ENCODE measurements around the gene POLR1A.

POLR1A gene

GRCh38 chr2:86105252-86105968 lies at the start of gene POLR1A:
TSS of gene POLR1A (minus strand) at chr2:86105886. CDS start at chr2:86105776, 110 bp downstream.
- FAIRE-seq, result no peak

DNA sequence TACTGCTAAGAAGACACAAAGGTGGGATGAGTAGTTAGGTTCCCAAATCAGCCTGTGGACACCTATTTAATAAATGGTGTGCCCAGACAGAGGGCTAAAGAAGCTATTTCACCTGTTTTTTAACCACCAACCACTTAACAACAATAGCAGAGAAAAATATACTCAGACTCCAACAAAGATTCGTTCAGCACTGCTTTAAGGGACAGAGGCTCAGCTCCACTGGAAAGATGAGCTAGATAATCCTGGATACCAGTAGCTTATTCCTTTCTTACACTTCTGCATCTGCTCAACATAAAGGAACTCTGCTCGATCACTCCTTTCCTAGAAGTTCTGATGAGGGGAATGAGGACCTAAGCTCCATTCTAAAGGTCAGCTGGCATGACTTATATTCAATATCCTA lies 44.8 kb upstream of the POLR1A start:
- no peak for FAIRE-seq

DNA sequence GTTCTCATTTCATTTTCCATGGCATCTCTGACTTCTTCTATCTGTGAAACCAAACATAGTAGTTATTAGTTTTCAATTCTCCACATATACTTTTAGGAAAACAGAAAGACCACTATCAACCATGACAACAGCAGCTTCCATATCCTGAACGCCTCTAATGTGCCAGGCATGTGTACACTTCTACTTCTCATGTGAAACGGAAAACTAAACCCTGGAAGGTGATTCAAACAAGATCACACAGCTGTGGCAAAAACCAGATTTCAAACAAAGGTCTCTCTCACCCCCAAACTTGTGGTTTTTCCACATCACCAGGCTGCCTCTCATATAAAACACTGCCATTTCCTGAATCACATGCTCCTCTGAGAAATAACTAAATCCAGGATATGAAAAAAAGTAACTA lies 42.1 kb upstream of the POLR1A start:
- no peak for FAIRE-seq

DNA sequence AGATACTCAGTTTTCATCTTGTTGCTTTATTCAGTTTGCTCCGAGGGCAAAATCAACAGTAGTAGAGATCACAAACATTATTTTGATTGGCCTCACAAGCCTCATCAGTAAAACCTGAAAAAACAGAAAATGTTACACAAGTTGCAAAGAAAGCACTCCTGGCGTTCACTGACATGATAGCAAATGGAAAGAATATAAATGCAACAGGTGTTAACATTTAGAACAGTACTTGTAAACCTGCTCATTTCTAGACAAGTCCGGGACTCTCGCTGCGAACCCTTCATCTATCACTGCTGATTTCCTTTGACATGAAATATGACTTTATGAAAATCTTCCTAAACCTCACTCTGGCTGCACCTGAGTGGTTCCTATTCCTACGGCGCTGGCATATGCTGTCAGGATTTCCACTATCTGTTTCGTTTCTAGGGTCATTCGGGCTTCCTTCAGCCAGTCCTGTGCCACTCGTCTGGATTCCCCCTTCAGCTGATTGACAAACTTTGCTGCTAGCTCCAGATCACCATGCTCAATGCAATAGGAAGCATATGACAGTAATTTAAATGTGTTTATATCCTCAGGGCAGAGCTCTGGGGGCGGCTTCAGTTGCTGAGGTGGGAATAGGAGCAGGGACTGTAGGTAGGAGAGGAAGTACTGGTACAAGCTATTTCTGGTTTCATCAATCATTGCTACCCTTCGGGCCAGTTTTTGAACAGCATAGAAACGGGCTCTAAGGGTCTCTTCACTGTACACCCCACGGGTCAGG lies 38.4 kb upstream of the POLR1A start:
- FAIRE-seq, result no peak

- FAIRE-seq, result no peak
Measured at GRCh38 chr2:86143307-86143706, 37.6 kb upstream of the POLR1A start.

GRCh38 chr2:86142436-86143257 lies 37.0 kb upstream of the POLR1A start:
- FAIRE-seq, result no peak

GRCh38 chr2:86140969-86141392 lies 35.3 kb upstream of the POLR1A start:
- FAIRE-seq, result no peak

- no peak for FAIRE-seq
Measured at GRCh38 chr2:86139981-86140380, 34.3 kb upstream of the POLR1A start.

DNA sequence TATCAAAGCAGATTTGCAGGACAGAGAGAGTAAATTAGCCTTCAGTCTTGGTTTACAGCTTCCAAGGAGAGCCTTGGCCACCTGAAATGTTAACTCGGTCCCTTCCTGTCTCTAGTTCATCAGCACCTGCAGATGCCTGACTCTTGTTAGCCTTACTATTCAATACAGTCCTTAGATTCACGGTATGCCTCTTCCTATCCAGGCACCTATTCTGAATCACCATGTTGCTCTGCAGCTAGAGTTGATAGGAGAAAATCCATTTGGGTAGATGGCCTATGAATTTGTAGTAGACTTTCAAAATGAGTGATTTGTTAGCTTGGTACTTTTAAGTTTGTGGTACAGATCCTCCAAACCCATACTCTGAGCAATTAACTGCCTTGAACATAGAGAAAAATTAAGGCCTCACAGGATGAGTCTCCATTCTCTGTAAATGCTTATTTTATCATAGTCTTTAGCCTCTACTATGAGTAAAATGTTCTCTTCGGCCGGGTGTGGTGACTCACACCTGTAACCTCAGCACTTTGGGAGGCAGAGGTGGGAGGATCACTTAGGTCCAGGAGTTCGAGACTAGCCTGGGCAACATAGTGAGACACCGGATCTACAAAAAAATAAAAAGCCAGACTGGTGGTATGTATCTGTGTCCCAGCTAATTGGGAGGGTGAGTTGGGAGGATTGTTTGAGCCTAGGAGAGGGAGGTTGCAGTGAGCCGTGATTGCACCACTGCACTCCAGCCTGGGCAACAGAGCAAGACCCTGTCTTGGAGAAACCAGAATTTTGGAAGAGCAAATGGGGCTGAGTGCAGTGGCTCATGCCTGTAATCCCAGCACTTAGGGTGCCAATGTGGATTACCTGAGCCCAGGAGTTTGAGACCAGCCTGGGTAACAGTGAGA lies 33.3 kb upstream of the POLR1A start:
- no peak for FAIRE-seq

GRCh38 chr2:86136141-86136540 lies 30.5 kb upstream of the POLR1A start:
- no peak for FAIRE-seq

- no peak for FAIRE-seq
Measured at GRCh38 chr2:86135653-86136052, 30.0 kb upstream of the POLR1A start.

- FAIRE-seq, result no peak
Measured at GRCh38 chr2:86134709-86135108, 29.0 kb upstream of the POLR1A start.

DNA sequence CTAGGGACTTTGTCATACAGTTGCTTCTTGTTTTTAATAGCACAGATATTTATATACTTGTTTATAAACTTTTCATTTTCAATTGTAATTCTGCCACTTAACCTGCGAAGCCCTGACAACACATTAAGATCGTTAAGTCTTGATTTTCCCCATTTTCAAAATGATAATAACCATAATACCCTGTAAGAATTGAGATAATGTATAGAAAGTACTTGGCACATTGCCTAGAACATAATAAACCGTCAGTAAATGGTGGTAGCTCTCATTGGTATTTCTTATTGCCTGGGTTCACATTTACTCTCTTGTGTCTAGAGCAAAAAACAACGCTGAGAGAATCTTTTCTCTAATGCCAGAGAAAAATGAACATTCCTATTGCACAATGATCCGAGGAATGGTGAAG lies 19.0 kb upstream of the POLR1A start:
- no peak for FAIRE-seq

DNA sequence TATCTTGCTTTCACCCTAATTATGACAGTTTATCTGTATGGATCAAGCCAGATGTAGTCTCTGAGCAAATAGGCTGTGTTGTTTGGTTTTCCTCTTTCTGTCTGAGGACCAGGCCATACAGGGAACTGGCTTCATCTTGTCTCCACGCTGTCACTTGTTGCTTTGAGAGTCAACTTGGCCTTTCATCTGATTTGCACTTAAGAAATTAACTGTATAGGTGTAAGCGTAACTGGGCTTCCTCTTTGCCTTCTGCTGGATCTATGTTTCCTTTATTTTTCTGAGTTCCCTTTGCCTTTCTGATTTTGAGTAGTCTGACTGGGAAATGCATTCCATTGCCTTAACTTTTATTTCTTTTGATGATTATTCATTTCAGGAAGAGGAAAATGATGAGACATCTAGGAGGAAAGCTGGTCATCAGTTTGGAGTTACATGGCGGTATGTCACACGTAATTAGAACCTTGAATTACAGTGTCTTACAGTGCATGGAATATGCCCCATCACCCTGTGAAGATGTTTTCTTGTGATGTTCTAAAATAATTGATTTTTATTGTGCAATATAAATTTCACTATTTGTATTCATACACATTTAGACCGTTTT lies 17.7 kb upstream of the POLR1A start:
- no peak for FAIRE-seq

- FAIRE-seq, result no peak
Measured at GRCh38 chr2:86118130-86118529, 12.4 kb upstream of the POLR1A start.

GRCh38 chr2:86107031-86107430 lies 1.3 kb upstream of the POLR1A start:
- FAIRE-seq, result no peak

DNA sequence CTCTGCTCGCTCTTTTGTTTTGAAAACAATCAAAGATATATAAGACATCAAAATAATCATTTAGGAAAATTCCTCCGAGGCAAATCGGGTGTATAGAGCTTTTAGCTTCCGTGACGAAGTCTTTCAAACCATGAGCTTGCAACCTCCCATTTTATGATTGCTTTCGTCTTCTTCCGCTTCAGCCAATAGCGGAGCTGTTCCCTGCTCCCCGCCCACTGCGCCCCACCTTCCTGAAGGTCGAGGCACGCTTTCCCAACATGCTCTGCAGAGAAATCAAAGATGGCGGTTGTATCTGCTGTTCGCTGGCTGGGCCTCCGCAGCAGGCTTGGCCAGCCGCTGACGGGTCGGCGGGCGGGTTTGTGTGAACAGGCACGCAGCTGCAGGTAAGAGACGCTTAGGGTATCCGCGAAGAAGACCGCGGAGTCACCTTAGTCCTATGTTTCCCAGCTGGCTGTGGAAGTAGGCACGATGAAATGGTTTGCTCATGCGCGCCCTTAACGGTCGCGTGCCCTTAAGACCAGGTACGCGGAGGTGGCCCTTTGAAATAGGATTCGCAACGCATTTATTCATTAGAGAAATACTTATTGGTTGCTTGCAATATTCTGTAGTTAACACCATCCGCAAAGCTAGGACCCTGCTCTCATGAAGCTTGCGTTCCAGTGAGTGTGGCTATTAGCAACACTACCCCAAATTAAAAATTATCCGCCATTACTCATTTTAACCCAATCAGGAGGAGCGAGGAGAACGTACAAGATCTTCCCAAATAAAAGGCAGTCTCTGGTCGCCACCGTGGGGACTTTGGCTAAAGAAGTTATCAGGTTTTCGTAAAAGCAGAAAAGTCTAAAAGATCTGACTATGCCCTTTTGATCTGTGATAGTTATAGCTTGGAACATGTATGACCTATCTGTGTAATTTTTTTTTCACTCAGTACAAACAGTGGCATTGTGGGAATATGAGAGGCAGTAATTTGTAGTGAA lies 571 bp upstream of the POLR1A start, which contains the start of gene PTCD3:
Gene PTCD3, plus strand, starts transcription at position 267 of the 977 bp plus-strand sequence. Its CDS starts 13 bp downstream, at position 280.
- no peak for FAIRE-seq

DNA sequence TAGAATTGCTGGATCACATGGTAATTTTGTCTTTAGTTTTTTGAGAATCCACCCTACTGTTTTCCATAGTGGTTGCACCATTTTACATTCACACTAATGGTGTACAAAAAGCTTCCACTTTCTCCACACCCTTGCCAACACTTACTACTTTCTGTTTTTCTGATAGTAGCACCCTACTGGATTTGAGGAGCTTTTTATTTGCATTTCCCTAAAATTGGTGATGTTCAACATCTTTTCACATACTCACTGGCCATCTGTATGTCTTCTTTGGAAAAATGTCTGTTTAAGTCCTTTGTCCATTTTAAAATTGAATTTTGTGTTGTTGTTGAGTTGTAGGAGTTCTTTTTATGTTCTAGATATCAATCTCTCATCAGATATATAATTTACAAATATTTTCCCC lies 3.5 kb downstream of the POLR1A start:
- FAIRE-seq, result no peak

- no peak for FAIRE-seq
Measured at GRCh38 chr2:86097913-86098312, 7.8 kb downstream of the POLR1A start.

GRCh38 chr2:86097114-86097896 lies 8.4 kb downstream of the POLR1A start:
- FAIRE-seq, result no peak

Measured in colon (tissue), 2 donors.